DND-41 (cell line): Measurements from ENCODE around the gene PRRC2A.

Experiments
- ATAC-seq: fragments of 200-7000 bp; cut with Tn5 transposase; 3 replicates; pipeline ENCODE4 v1.9.1; 2021; ENCODE audit warnings: low read depth; ENCODE audit not compliant: insufficient read depth
- DNase-seq: peaks from one replicate; pipeline ENCODE4 v3.0.0-alpha.2; 2020
- H2AFZ ChIP-seq: 2 replicates; pipeline ENCODE4 v1.6.0; 2012; ENCODE audit warnings: low read depth, low read length
- H3K27ac ChIP-seq: 2 replicates; pipeline ENCODE4 v1.5.1; 2012; ENCODE audit warnings: low read length, inconsistent platforms
- H3K27me3 ChIP-seq: fragments of 200-600 bp; sonication (generic); 2 replicates; pipeline ENCODE4 v1.6.0; 2012; ENCODE audit warnings: low read length, mild to moderate bottlenecking, inconsistent platforms; ENCODE audit not compliant: insufficient read depth, poor library complexity
- H3K36me3 ChIP-seq: 2 replicates; pipeline ENCODE4 v1.5.1; 2012; ENCODE audit warnings: low read length, inconsistent platforms; ENCODE audit not compliant: insufficient read depth
- H3K4me1 ChIP-seq: 2 replicates; pipeline ENCODE4 v1.5.1; 2012; ENCODE audit warnings: mild to moderate bottlenecking, low read length; ENCODE audit not compliant: insufficient read depth
- H3K4me2 ChIP-seq: 2 replicates; pipeline ENCODE4 v1.6.0; 2012; ENCODE audit warnings: mild to moderate bottlenecking, moderate library complexity, low read length, inconsistent platforms; ENCODE audit not compliant: insufficient read depth
- H3K4me3 ChIP-seq, 2 experiments: fragments of 200-600 bp in 1 of 2; shearing (Covaris generic) in 1 of 2; 2 replicates each; pipeline ENCODE4 v1.5.1; 2012 to 2016; ENCODE audit warnings: inconsistent platforms in 2 of 2, low read length in 2 of 2, mild to moderate bottlenecking in 2 of 2, low read depth in 1 of 2, moderate library complexity in 1 of 2
- H3K79me2 ChIP-seq: 2 replicates; pipeline ENCODE4 v1.6.0; 2012; ENCODE audit warnings: low read length, inconsistent platforms; ENCODE audit not compliant: insufficient read depth
- H3K9ac ChIP-seq: 2 replicates; pipeline ENCODE4 v1.6.0; 2012; ENCODE audit warnings: low read depth, mild to moderate bottlenecking, inconsistent platforms, low read length, moderate library complexity
- H3K9me3 ChIP-seq: 2 replicates; pipeline ENCODE4 v1.5.1; 2012; ENCODE audit warnings: low read length, moderate library complexity, mild to moderate bottlenecking, inconsistent platforms; ENCODE audit not compliant: insufficient read depth, severe bottlenecking
- H4K20me1 ChIP-seq: 2 replicates; pipeline ENCODE4 v1.6.0; 2012; ENCODE audit warnings: low read length; ENCODE audit not compliant: insufficient read depth
- CTCF ChIP-seq: IDR thresholded peaks from 2 replicates; pipeline ENCODE4 v1.5.1; 2012; ENCODE audit warnings: borderline replicate concordance, low read length, moderate library complexity, mild to moderate bottlenecking; ENCODE audit not compliant: poor library complexity, severe bottlenecking; ENCODE audit errors: extremely low read depth
- EZH2 ChIP-seq: IDR thresholded peaks from 3 replicates; pipeline ENCODE4 v1.6.1; 2012; ENCODE audit warnings: borderline replicate concordance, low read depth, mild to moderate bottlenecking, moderate library complexity, low read length, inconsistent platforms; ENCODE audit not compliant: severe bottlenecking

Gene PRRC2A

GRCh38 chr6:31629014-31629413, 8.5 kb downstream of the PRRC2A start:
- Histone ChIP-seq H3K79me2 (peaks cover 67% of the 10 kb centered on the region), H4K20me1 (peaks cover 74% of the 10 kb centered on the region), H3K27ac (no peak overlapping the region), H3K4me1 (peaks cover 14% of the 10 kb centered on the region; the same call in 1 of the 2 replicates), H2AFZ (no peak overlapping the region), H3K4me2 (no peak overlapping the region), H3K9me3 (no peaks in the 10 kb centered on the region), H3K36me3 (peaks cover 100% of the 10 kb centered on the region), H3K27me3 (no peaks in the 10 kb centered on the region), H3K9ac (no peak overlapping the region), H3K4me3 (no peak overlapping the region)
- TF ChIP-seq CTCF (no peak), EZH2 (no peak)
- ATAC-seq (no peak), DNase-seq (no peak)

- Histone ChIP-seq H3K9me3 (no peaks in the 10 kb centered on the region), H3K9ac (no peak overlapping the region), H3K36me3 (peaks cover 100% of the 10 kb centered on the region), H2AFZ (no peak overlapping the region), H3K4me1 (peaks cover 10% of the 10 kb centered on the region; the same call in 1 of the 2 replicates), H3K27ac (no peak overlapping the region), H3K79me2 (peaks cover 54% of the 10 kb centered on the region), H4K20me1 (peaks cover 77% of the 10 kb centered on the region), H3K4me3 (no peak overlapping the region), H3K4me2 (no peak overlapping the region), H3K27me3 (no peaks in the 10 kb centered on the region)
- DNase-seq (no peak), ATAC-seq (no peak)
- TF ChIP-seq CTCF (no peak), EZH2 (no peak)
Measured at GRCh38 chr6:31630177-31630934, 9.8 kb downstream of the PRRC2A start.

GRCh38 chr6:31631209-31631608, 10.7 kb downstream of the PRRC2A start:
- Histone ChIP-seq H3K4me1 (0 out of 2 replicates have a peak, but pooled peaks cover 4% of the 10 kb centered on the region), H3K79me2 (peaks cover 45% of the 10 kb centered on the region), H3K9ac (no peak overlapping the region), H3K4me2 (no peak overlapping the region), H3K9me3 (no peaks in the 10 kb centered on the region), H4K20me1 (peaks cover 76% of the 10 kb centered on the region), H2AFZ (no peak overlapping the region), H3K27me3 (no peaks in the 10 kb centered on the region), H3K4me3 (no peak overlapping the region), H3K36me3 (peaks cover 100% of the 10 kb centered on the region), H3K27ac (no peak overlapping the region)
- DNase-seq: no peak
- ATAC-seq: no peak
- TF ChIP-seq EZH2 (no peak), CTCF (no peak)
